Keratinocyte (primary cell): ENCODE measurements around the gene ARL4D. TPM values are rescaled to one million over a fixed set of nuclear protein-coding genes. Genes with fewer than 3 reads are reported as not detected.

Experiments
- DNase-seq: peaks from one replicate; pipeline ENCODE4 v3.0.0-alpha.2; 2011; ENCODE audit warnings: low read depth, missing footprints, low spot score
- FAIRE-seq: peaks from 2 replicates; lab custom pipeline; 2011; peaks lifted over from hg19 to GRCh38; lab: Jason Lieb, UNC
- H2AFZ ChIP-seq: 2 replicates; pipeline ENCODE4 v1.6.0; 2012; ENCODE audit warnings: low read length, control low read depth, inconsistent platforms; ENCODE audit not compliant: control insufficient read depth
- H3K27ac ChIP-seq: 2 replicates; pipeline ENCODE4 v1.5.1; 2011; ENCODE audit warnings: low read length; ENCODE audit not compliant: control insufficient read depth, insufficient read depth
- H3K27me3 ChIP-seq: 3 replicates; pipeline ENCODE4 v1.6.0; 2011; ENCODE audit warnings: low read length; ENCODE audit not compliant: control insufficient read depth, insufficient read depth; ENCODE audit errors: extremely low read depth
- H3K36me3 ChIP-seq, 2 experiments: 2 replicates in 1 of 2; 3 replicates in 1 of 2; pipeline ENCODE4 v1.5.1; 2011; ENCODE audit warnings: low read length in 2 of 2, mild to moderate bottlenecking in 1 of 2; ENCODE audit not compliant: control insufficient read depth in 2 of 2, insufficient read depth in 2 of 2; ENCODE audit errors: extremely low read depth in 1 of 2
- H3K4me1 ChIP-seq: 3 replicates; pipeline ENCODE4 v1.5.1; 2011; ENCODE audit warnings: low read length; ENCODE audit not compliant: control insufficient read depth, insufficient read depth; ENCODE audit errors: extremely low read depth
- H3K4me2 ChIP-seq: 3 replicates; pipeline ENCODE4 v1.6.0; 2011; ENCODE audit warnings: low read depth, low read length; ENCODE audit not compliant: control insufficient read depth, insufficient read depth; ENCODE audit errors: extremely low read depth
- H3K4me3 ChIP-seq, 3 experiments: fragments of 200-600 bp in 1 of 3; sonication (generic) in 1 of 3; 2 replicates in 2 of 3; 3 replicates in 1 of 3; pipeline ENCODE4 v1.5.1; 2011 to 2016; ENCODE audit warnings: low read length in 3 of 3, mild to moderate bottlenecking in 3 of 3, control low read depth in 2 of 3, inconsistent platforms in 1 of 3, low read depth in 1 of 3, mixed read lengths in 1 of 3, mixed run types in 1 of 3, moderate library complexity in 1 of 3; ENCODE audit not compliant: control insufficient read depth in 2 of 3, insufficient read depth in 2 of 3; ENCODE audit errors: extremely low read depth in 1 of 3
- H3K79me2 ChIP-seq: 2 replicates; pipeline ENCODE4 v1.6.0; 2012; ENCODE audit warnings: low read length; ENCODE audit not compliant: control insufficient read depth, insufficient read depth
- H3K9ac ChIP-seq: 3 replicates; pipeline ENCODE4 v1.6.0; 2011; ENCODE audit warnings: low read length; ENCODE audit not compliant: control insufficient read depth, insufficient read depth; ENCODE audit errors: extremely low read depth
- H3K9me1 ChIP-seq: 3 replicates; pipeline ENCODE4 v1.6.0; 2011; ENCODE audit warnings: low read length; ENCODE audit not compliant: control insufficient read depth, insufficient read depth; ENCODE audit errors: extremely low read depth
- H3K9me3 ChIP-seq: 2 replicates; pipeline ENCODE4 v1.5.1; 2012; ENCODE audit warnings: low read depth, low read length; ENCODE audit not compliant: control insufficient read depth
- H4K20me1 ChIP-seq: 3 replicates; pipeline ENCODE4 v1.6.0; 2011; ENCODE audit warnings: low read length; ENCODE audit not compliant: control insufficient read depth, insufficient read depth; ENCODE audit errors: extremely low read depth
- EZH2 ChIP-seq: IDR thresholded peaks from one replicate; pipeline ENCODE4 v1.6.1; 2012; ENCODE audit warnings: inconsistent platforms, mild to moderate bottlenecking, low read length, moderate library complexity
- dilution Hi-C: fragments of 300-500 bp; cut with MboI; formaldehyde crosslinking; loops from one replicate; pipeline ENCODE4 v1.7.0; 2020; ENCODE audit warnings: low sequenced_read_pairs; ENCODE audit not compliant: extremely low pct_ligation_motif_present
- polyA plus RNA-seq, 5 experiments: library from polyadenylated mRNA; depleted of rRNA in 3 of 5; stranded (reverse) in 3 of 5; stranded (forward) in 1 of 5; unstranded in 1 of 5; fragments of >200 nt; gene quantifications; 1 replicate in 1 of 5; 2 replicates in 3 of 5; 3 replicates in 1 of 5; pipeline versions ENCODE4 v1.2.1 to v1.2.3, GENCODE V29; 2011 to 2012; ENCODE audit warnings: missing spikeins in 2 of 5, low read depth in 1 of 5, low replicate concordance in 1 of 5
- TF ChIP-seq, protein P1 (sequence below), 3 experiments: IDR thresholded peaks in 1 of 3; conservative IDR thresholded peaks in 1 of 3; optimal IDR thresholded peaks in 1 of 3; 2 replicates in 2 of 3; 3 replicates in 1 of 3; pipeline versions ENCODE3 to v1.5.1; 2011; ENCODE audit warnings: low read length in 3 of 3, mild to moderate bottlenecking in 3 of 3, moderate library complexity in 2 of 3, control low read depth in 1 of 3, inconsistent platforms in 1 of 3; ENCODE audit not compliant: insufficient read depth in 2 of 3; ENCODE audit errors: extremely low read depth in 1 of 3

ARL4D gene
- polyA plus RNA-seq, 1 donor (not counting 4 experiments of a cell fraction or from before 2014, with no cell fraction given) = 36.5 TPM

DNA sequence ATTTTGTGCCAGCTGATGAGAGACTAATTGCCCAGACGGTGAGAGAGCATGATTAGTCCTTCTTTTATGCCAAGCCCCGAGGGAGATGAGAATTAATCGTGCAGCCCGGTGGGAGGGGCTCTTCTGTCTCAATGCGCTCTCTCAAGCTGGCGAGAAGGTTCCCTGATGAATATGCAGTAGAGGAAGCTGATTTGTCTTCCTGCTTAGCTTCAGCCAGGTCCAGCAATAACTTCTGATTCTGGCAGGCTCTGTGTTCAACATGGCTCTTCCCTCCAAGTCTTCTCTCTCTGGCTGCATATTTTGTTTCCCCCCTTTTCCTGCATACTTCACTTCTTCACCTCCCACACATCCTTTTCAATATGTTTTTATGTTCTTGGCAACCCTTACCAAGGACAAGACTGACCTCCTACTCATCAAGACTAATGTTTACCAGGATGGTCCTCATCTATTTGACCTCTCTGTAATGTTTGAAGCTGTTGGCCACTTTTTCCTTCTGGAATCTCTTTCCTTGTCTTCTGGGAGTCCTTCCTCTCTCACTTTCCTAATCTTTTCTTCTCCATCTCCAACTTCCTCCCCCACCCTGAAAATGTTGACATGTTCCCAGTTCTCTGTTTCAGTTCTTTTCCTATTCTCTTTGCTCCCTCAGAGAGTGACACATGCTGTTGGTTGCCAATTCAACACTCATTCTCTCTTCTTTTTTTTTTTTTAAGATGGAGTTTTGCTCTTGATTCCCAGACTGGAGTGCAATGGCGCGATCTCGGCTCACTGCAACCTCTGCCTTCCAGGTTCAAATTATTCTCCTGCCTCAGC is 33.1 kb downstream of the ARL4D start:
- Histone ChIP-seq H3K79me2 (no peaks in the 10 kb centered on the region), H4K20me1 (no peaks in the 10 kb centered on the region), H3K4me3 (no peak overlapping the region), H3K9me1 (no peaks in the 10 kb centered on the region), H2AFZ (no peak overlapping the region), H3K27me3 (no peaks in the 10 kb centered on the region), H3K4me2 (no peak overlapping the region), H3K36me3 (no peaks in the 10 kb centered on the region), H3K9ac (no peak overlapping the region), H3K9me3 (no peaks in the 10 kb centered on the region), H3K4me1 (peaks cover 16% of the 10 kb centered on the region), H3K27ac (no peak overlapping the region)
- DNase-seq (no peak), FAIRE-seq (no peak)
- TF ChIP-seq, protein P1, sequence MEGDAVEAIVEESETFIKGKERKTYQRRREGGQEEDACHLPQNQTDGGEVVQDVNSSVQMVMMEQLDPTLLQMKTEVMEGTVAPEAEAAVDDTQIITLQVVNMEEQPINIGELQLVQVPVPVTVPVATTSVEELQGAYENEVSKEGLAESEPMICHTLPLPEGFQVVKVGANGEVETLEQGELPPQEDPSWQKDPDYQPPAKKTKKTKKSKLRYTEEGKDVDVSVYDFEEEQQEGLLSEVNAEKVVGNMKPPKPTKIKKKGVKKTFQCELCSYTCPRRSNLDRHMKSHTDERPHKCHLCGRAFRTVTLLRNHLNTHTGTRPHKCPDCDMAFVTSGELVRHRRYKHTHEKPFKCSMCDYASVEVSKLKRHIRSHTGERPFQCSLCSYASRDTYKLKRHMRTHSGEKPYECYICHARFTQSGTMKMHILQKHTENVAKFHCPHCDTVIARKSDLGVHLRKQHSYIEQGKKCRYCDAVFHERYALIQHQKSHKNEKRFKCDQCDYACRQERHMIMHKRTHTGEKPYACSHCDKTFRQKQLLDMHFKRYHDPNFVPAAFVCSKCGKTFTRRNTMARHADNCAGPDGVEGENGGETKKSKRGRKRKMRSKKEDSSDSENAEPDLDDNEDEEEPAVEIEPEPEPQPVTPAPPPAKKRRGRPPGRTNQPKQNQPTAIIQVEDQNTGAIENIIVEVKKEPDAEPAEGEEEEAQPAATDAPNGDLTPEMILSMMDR (optimal IDR thresholded peaks at IDR 0.05 in 1 of 3, IDR thresholded peaks at IDR 0.05 in 1 of 3, conservative IDR thresholded peaks at IDR 0.05 in 1 of 3; ENCODE audit: extremely low read depth in 1 of 3, insufficient read depth in 2 of 3, low read length in 3 of 3) = no peak
- no peak for TF ChIP-seq EZH2
- dilution Hi-C loops = no loop called here

DNA sequence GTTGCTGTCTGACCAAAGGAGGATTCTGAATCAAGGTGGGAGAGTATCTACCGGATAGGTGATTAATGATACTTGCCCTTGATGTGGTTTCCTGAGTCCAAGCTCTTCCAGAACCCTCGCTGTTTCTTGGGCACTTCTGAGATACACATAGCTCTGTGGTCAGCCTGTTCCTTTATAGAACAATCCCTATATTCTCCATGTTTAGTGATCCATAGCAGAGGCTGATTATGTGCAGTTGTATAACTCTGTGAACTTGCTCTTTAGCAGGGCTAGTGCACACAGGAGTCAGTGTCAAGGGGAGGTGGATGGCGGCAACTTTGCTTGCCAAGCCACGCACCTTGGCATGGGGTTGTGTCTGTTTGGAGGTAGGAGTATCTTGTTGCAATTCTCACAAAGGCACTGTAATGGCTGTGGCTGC is 36.1 kb downstream of the ARL4D start:
- no peak for FAIRE-seq
- H4K20me1 ChIP-seq = no peaks in the 10 kb centered on the region
- no peak overlapping the region for H3K27ac ChIP-seq
- H3K4me2 ChIP-seq = no peak overlapping the region
- no peak for DNase-seq
- H2AFZ ChIP-seq = no peak overlapping the region
- dilution Hi-C loops = loop anchor here (5.0 kb wide), 1 partner anchor 38 kb away; the partner anchor contains the start of gene ARL4D
- no peaks in the 10 kb centered on the region for H3K79me2 ChIP-seq
- no peak overlapping the region for H3K4me3 ChIP-seq
- no peaks in the 10 kb centered on the region for H3K36me3 ChIP-seq
- H3K27me3 ChIP-seq = no peaks in the 10 kb centered on the region
- no peak for TF ChIP-seq EZH2
- TF ChIP-seq, protein P1 (optimal IDR thresholded peaks at IDR 0.05 in 1 of 3, IDR thresholded peaks at IDR 0.05 in 1 of 3, conservative IDR thresholded peaks at IDR 0.05 in 1 of 3; ENCODE audit: extremely low read depth in 1 of 3, insufficient read depth in 2 of 3, low read length in 3 of 3) = no peak
- peaks cover 16% of the 10 kb centered on the region for H3K4me1 ChIP-seq
- no peaks in the 10 kb centered on the region for H3K9me1 ChIP-seq
- no peak overlapping the region for H3K9ac ChIP-seq
- no peaks in the 10 kb centered on the region for H3K9me3 ChIP-seq
